H1 (cell line): ENCODE measurements around the gene CYB561D2. TPM values are rescaled to one million over a fixed set of nuclear protein-coding genes. Genes with fewer than 3 reads are reported as not detected.

Experiments
- CTCF ChIA-PET: fragments of 300-600 bp; sonication (Branson Sonifier 250); formaldehyde crosslinking; loops from one replicate; lab custom pipeline; 2021; ENCODE audit not compliant: partially characterized antibody; lab: Charles Lee
- POLR2A ChIA-PET: fragments of 300-600 bp; sonication (Branson Sonifier 250); formaldehyde crosslinking; loops from one replicate; lab custom pipeline; 2021; ENCODE audit warnings: inconsistent platforms; ENCODE audit not compliant: partially characterized antibody; lab: Charles Lee
- DNase-seq, 2 experiments: peaks; one replicate each; pipeline versions ENCODE4 v3.0.0 to v3.0.0-alpha.2; 2010 to 2022; ENCODE audit warnings: low spot score in 2 of 2, low read depth in 1 of 2, mixed read lengths in 1 of 2
- FAIRE-seq: peaks from 2 replicates; lab custom pipeline; 2011; peaks lifted over from hg19 to GRCh38; lab: Jason Lieb, UNC
- H2AFZ ChIP-seq: 2 replicates; pipeline ENCODE4 v1.8.1; 2012; ENCODE audit warnings: low read length, inconsistent platforms
- H2AK5ac ChIP-seq: 2 replicates; pipeline ENCODE4 v1.6.1; 2013; ENCODE audit warnings: low read depth, low read length
- H2BK120ac ChIP-seq: replicated peaks from 2 replicates; pipeline ENCODE3; 2013; ENCODE audit warnings: low read depth, low read length, inconsistent platforms
- H2BK12ac ChIP-seq: 2 replicates; pipeline ENCODE4 v1.6.1; 2013; ENCODE audit warnings: low read depth, low read length
- H2BK15ac ChIP-seq: 2 replicates; pipeline ENCODE4 v1.6.1; 2013; ENCODE audit warnings: low read length
- H2BK20ac ChIP-seq: 2 replicates; pipeline ENCODE4 v1.6.1; 2013; ENCODE audit warnings: low read length
- H2BK5ac ChIP-seq: 2 replicates; pipeline ENCODE4 v1.6.1; 2013; ENCODE audit warnings: low read depth, low read length
- H3K14ac ChIP-seq: 2 replicates; pipeline ENCODE4 v1.6.1; 2013; ENCODE audit warnings: inconsistent platforms; ENCODE audit not compliant: insufficient read length
- H3K18ac ChIP-seq: 2 replicates; pipeline ENCODE4 v1.6.1; 2013; ENCODE audit warnings: low read length; ENCODE audit errors: extremely low read depth
- H3K23ac ChIP-seq: 2 replicates; pipeline ENCODE4 v1.6.1; 2013; ENCODE audit warnings: inconsistent platforms; ENCODE audit not compliant: insufficient read length
- H3K23me2 ChIP-seq: 2 replicates; pipeline ENCODE4 v1.6.1; 2013; ENCODE audit warnings: low read depth, low read length
- H3K27ac ChIP-seq: 2 replicates; pipeline ENCODE4 v1.6.1; 2011; ENCODE audit warnings: low read depth, low read length, inconsistent platforms
- H3K27me3 ChIP-seq, 4 experiments: replicated peaks in 1 of 4; 1 replicate in 1 of 4; 2 replicates in 3 of 4; pipeline versions ENCODE4 v1.6.1 to v1.8.1; 2011 to 2013; ENCODE audit warnings: low read length in 3 of 4, mild to moderate bottlenecking in 3 of 4, inconsistent platforms in 2 of 4, mixed read lengths in 2 of 4, moderate library complexity in 1 of 4; ENCODE audit not compliant: control insufficient read depth in 3 of 4, insufficient read depth in 3 of 4; ENCODE audit errors: extremely low read depth in 1 of 4
- H3K36me3 ChIP-seq, 4 experiments: 2 replicates each; pipeline versions ENCODE4 v1.6.1 to v1.8.1; 2011 to 2013; ENCODE audit warnings: mild to moderate bottlenecking in 4 of 4, low read length in 3 of 4, moderate library complexity in 2 of 4, control low read depth in 1 of 4, inconsistent platforms in 1 of 4; ENCODE audit not compliant: insufficient read depth in 4 of 4, control insufficient read depth in 2 of 4
- H3K4ac ChIP-seq: replicated peaks from 2 replicates; pipeline ENCODE3; 2013; ENCODE audit warnings: low read length, low read depth, mixed read lengths, inconsistent platforms; ENCODE audit not compliant: insufficient read length
- H3K4me1 ChIP-seq, 4 experiments: replicated peaks in 1 of 4; 1 replicate in 1 of 4; 2 replicates in 3 of 4; pipeline versions ENCODE4 v1.6.1 to v1.8.1; 2011 to 2013; ENCODE audit warnings: low read length in 3 of 4, inconsistent platforms in 2 of 4, mixed read lengths in 1 of 4; ENCODE audit not compliant: insufficient read depth in 4 of 4, control insufficient read depth in 3 of 4
- H3K4me2 ChIP-seq, 2 experiments: 2 replicates each; pipeline versions ENCODE4 v1.6.1 to v1.8.1; 2011 to 2013; ENCODE audit warnings: low read depth in 2 of 2, low read length in 2 of 2, control low read depth in 1 of 2, inconsistent platforms in 1 of 2, mild to moderate bottlenecking in 1 of 2; ENCODE audit not compliant: insufficient read depth in 1 of 2
- H3K4me3 ChIP-seq, 4 experiments: fragments of 200-600, 300-600 bp in 1 of 4; sonication (generic), shearing (Covaris generic), sonication (Bioruptor Twin) in 1 of 4; 2 replicates each; pipeline versions ENCODE4 v1.5.1 to v1.8.1; 2011 to 2016; ENCODE audit warnings: low read length in 4 of 4, low read depth in 3 of 4, control low read depth in 2 of 4, inconsistent platforms in 2 of 4, mild to moderate bottlenecking in 2 of 4, mixed read lengths in 1 of 4, moderate library complexity in 1 of 4; ENCODE audit not compliant: insufficient read depth in 2 of 4; ENCODE audit errors: extremely low read depth in 1 of 4
- H3K56ac ChIP-seq: replicated peaks from 2 replicates; pipeline ENCODE3; 2013; ENCODE audit warnings: low read depth, mild to moderate bottlenecking, mixed read lengths, low read length, inconsistent platforms; ENCODE audit not compliant: insufficient read length
- H3K79me1 ChIP-seq: 2 replicates; pipeline ENCODE4 v1.6.1; 2013; ENCODE audit warnings: low read depth, low read length, control low read depth
- H3K79me2 ChIP-seq, 2 experiments: 2 replicates each; pipeline versions ENCODE4 v1.6.1 to v1.8.1; 2012 to 2013; ENCODE audit warnings: low read length in 2 of 2, mild to moderate bottlenecking in 2 of 2, inconsistent platforms in 1 of 2; ENCODE audit not compliant: insufficient read depth in 2 of 2, control insufficient read depth in 1 of 2
- H3K9ac ChIP-seq, 4 experiments: replicated peaks in 1 of 4; 1 replicate in 1 of 4; 2 replicates in 3 of 4; pipeline versions ENCODE4 v1.6.1 to v1.8.1; 2011 to 2013; ENCODE audit warnings: low read depth in 3 of 4, low read length in 3 of 4, control low read depth in 2 of 4, mild to moderate bottlenecking in 2 of 4, moderate library complexity in 2 of 4, inconsistent platforms in 1 of 4; ENCODE audit errors: extremely low read depth in 1 of 4
- H3K9me3 ChIP-seq, 2 experiments: 2 replicates each; pipeline versions ENCODE4 v1.6.1 to v1.8.1; 2012 to 2013; ENCODE audit warnings: mild to moderate bottlenecking in 2 of 2, moderate library complexity in 2 of 2, control low read depth in 1 of 2, inconsistent platforms in 1 of 2, low read depth in 1 of 2, low read length in 1 of 2, mixed read lengths in 1 of 2; ENCODE audit not compliant: insufficient read depth in 2 of 2
- H4K20me1 ChIP-seq, 2 experiments: replicated peaks in 1 of 2; 2 replicates each; pipeline versions ENCODE3 to v1.8.1; 2011 to 2013; ENCODE audit warnings: inconsistent platforms in 2 of 2, low read length in 2 of 2, mild to moderate bottlenecking in 1 of 2; ENCODE audit not compliant: insufficient read depth in 2 of 2, control insufficient read depth in 1 of 2
- H4K5ac ChIP-seq: 2 replicates; pipeline ENCODE4 v1.6.1; 2013; ENCODE audit warnings: low read length, low read depth, mixed read lengths, inconsistent platforms; ENCODE audit not compliant: insufficient read length
- H4K8ac ChIP-seq: 2 replicates; pipeline ENCODE4 v1.8.0; 2013; ENCODE audit warnings: mild to moderate bottlenecking, moderate library complexity, low read length, inconsistent platforms; ENCODE audit not compliant: insufficient read depth; ENCODE audit errors: extremely low read depth
- H4K91ac ChIP-seq: replicated peaks from 2 replicates; pipeline ENCODE3; 2013; ENCODE audit warnings: low read length, mixed read lengths, inconsistent platforms; ENCODE audit not compliant: insufficient read length
- CREB1 ChIP-seq: IDR thresholded peaks from 2 replicates; pipeline ENCODE4 v1.6.1; 2012; ENCODE audit warnings: inconsistent platforms
- CTBP2 ChIP-seq: IDR thresholded peaks from 2 replicates; pipeline ENCODE4 v1.7.0; 2011; ENCODE audit warnings: borderline replicate concordance, mild to moderate bottlenecking, moderate library complexity, mixed read lengths, low read length; ENCODE audit not compliant: insufficient read depth, insufficient read length
- CTCF ChIP-seq, 3 experiments: IDR thresholded peaks; 1 replicate in 2 of 3; 2 replicates in 1 of 3; pipeline versions ENCODE4 v1.5.1 to v1.6.1; 2011; ENCODE audit warnings: low read length in 3 of 3, mild to moderate bottlenecking in 3 of 3, inconsistent platforms in 2 of 3, low read depth in 1 of 3, moderate library complexity in 1 of 3; ENCODE audit not compliant: insufficient read depth in 1 of 3; ENCODE audit errors: control extremely low read depth in 1 of 3
- POLR2A ChIP-seq, 2 experiments: IDR thresholded peaks; 1 replicate in 1 of 2; 2 replicates in 1 of 2; pipeline ENCODE4 v1.6.1; 2011; ENCODE audit warnings: low read depth in 2 of 2, low read length in 2 of 2, mild to moderate bottlenecking in 2 of 2; ENCODE audit errors: control extremely low read depth in 1 of 2
- RXRA ChIP-seq: IDR thresholded peaks from 2 replicates; pipeline ENCODE4 v1.6.1; 2011; ENCODE audit warnings: low read depth, mild to moderate bottlenecking, low read length, moderate library complexity; ENCODE audit not compliant: insufficient read depth
- SP1 ChIP-seq: IDR thresholded peaks from 2 replicates; pipeline ENCODE4 v1.6.1; 2011; ENCODE audit warnings: low read depth, low read length
- SRF ChIP-seq: IDR thresholded peaks from 2 replicates; pipeline ENCODE4 v1.6.1; 2011; ENCODE audit warnings: mild to moderate bottlenecking, low read depth, low read length, moderate library complexity
- TEAD4 ChIP-seq: IDR thresholded peaks from 2 replicates; pipeline ENCODE4 v1.6.1; 2012; ENCODE audit warnings: low read depth, low read length, inconsistent platforms, mixed read lengths
- USF2 ChIP-seq: IDR thresholded peaks from 2 replicates; pipeline ENCODE4 v1.6.1; 2011; ENCODE audit warnings: low read length, improper control_type of control experiment
- WGBS, 2 experiments: shearing (Covaris generic) in 1 of 2; methylation state at CpG; one replicate each; pipeline versions ENCODE4 v1.1.6 to v1.1.7; 2013 to 2015; ENCODE audit warnings: low lambda C conversion rate in 2 of 2, mixed read lengths in 2 of 2, inconsistent platforms in 1 of 2, low coverage in 1 of 2, missing lambda C conversion rate in 1 of 2; ENCODE audit not compliant: insufficient replicate concordance in 2 of 2, insufficient coverage in 1 of 2, insufficient read length in 1 of 2; ENCODE audit errors: extremely low coverage in 1 of 2, missing lambda C conversion rate in 1 of 2; 5-methylcytosine and 5-hydroxymethylcytosine counted together
- polyA plus RNA-seq, 7 experiments: library from polyadenylated mRNA; depleted of rRNA in 3 of 7; stranded (reverse) in 5 of 7; unstranded in 2 of 7; fragments of >200 nt in 5 of 7; fragments of 200-250 nt in 2 of 7; gene quantifications; 1 replicate in 5 of 7; 2 replicates in 1 of 7; 4 replicates in 1 of 7; pipeline versions ENCODE4 v1.2.1 to v1.2.3, GENCODE V29; 2011 to 2013; ENCODE audit warnings: missing spikeins in 2 of 7, mixed read lengths in 2 of 7
- total RNA-seq: library from RNA; stranded (reverse); fragmentation: NEBNext Ultra II Directional; extraction: Animal tissue kit (Norgen Biotek cat#: 25700); gene quantifications from 2 replicates; pipeline ENCODE4 v1.2.1, GENCODE V29; 2021

Gene CYB561D2
- total and polyA plus RNA-seq, 2 of the 8 experiments (the other 6 are each of a cell fraction or from before 2014, with no cell fraction given): 9.8 to 34.0 TPM

- DNase-seq (no peak), FAIRE-seq (no peak)
- TF ChIP-seq CREB1 (no peak), CTBP2 (no peak), TEAD4 (no peak), USF2 (no peak), SRF (no peak), CTCF (IDR thresholded peaks at IDR 0.05; ENCODE audit: control extremely low read depth in 1 of 3, insufficient read depth in 1 of 3, low read depth in 1 of 3, low read length in 3 of 3) (no peak), RXRA (no peak), SP1 (no peak), POLR2A (IDR thresholded peaks at IDR 0.05; ENCODE audit: control extremely low read depth in 1 of 2, low read depth in 2 of 2, low read length in 2 of 2) (no peak)
- no peak overlapping the region for H3K23ac ChIP-seq
- H2AFZ ChIP-seq: no peak overlapping the region
- H2BK20ac ChIP-seq: no peak overlapping the region
- no peak overlapping the region for H3K14ac ChIP-seq
- peak overlapping the region in 3 of 4 experiments; percentile 26 to 58 (median 56); a peak in 6 of 8 replicates for H3K4me3 ChIP-seq
- H3K23me2 ChIP-seq: peaks cover 16% of the 10 kb centered on the region
- no peak overlapping the region for H3K27ac ChIP-seq
- H4K5ac ChIP-seq: no peak overlapping the region
- H3K56ac ChIP-seq: no peak overlapping the region
- H3K4me2 ChIP-seq: peak overlapping the region; percentile 61 to 96
- peaks cover 0 to 19% (median 14%) of the 10 kb centered on the region in 4 experiments; a peak in 6 of 7 replicates for H3K4me1 ChIP-seq
- no peak overlapping the region for H2BK120ac ChIP-seq
- H4K8ac ChIP-seq: no peak overlapping the region; the same call in 1 of the 2 replicates
- CTCF ChIA-PET: interaction anchor here (0.5 to 13.4 kb wide), 10 partner anchors 9 to 1040 kb away, joined by 3 to 136 read pairs (median 5); no protein-coding TSS in a partner anchor
- H3K79me1 ChIP-seq: no peaks in the 10 kb centered on the region
- H2AK5ac ChIP-seq: no peak overlapping the region; the same call in 1 of the 2 replicates
- H2BK12ac ChIP-seq: no peak overlapping the region
- no peak overlapping the region for H3K4ac ChIP-seq
- peaks cover 0 to 3% (median 0%) of the 10 kb centered on the region in 4 experiments; a peak in 2 of 8 replicates for H3K36me3 ChIP-seq
- no peak overlapping the region for H3K18ac ChIP-seq
- H4K91ac ChIP-seq: no peak overlapping the region
- H4K20me1 ChIP-seq: peaks cover 3% of the 10 kb centered on the region in 2 experiments
- H2BK5ac ChIP-seq: no peak overlapping the region
- H3K9ac ChIP-seq: no peak overlapping the region
- WGBS, 2 experiments: 50% methylated on average over 6 of the region's 8 CpGs; no CpG with 5 or more reads in 1 of the 2 experiments
- no peaks in the 10 kb centered on the region for H3K79me2 ChIP-seq
- peaks cover 15 to 49% (median 40%) of the 10 kb centered on the region in 4 experiments for H3K27me3 ChIP-seq
- POLR2A ChIA-PET: interaction anchor here (0.8 to 1.7 kb wide), 6 partner anchors 8 to 156 kb away, joined by 3 to 9 read pairs (median 3); no protein-coding TSS in a partner anchor
- no peak overlapping the region for H2BK15ac ChIP-seq
- no peaks in the 10 kb centered on the region for H3K9me3 ChIP-seq
Observed at GRCh38 chr3:50345008-50345407, 5.7 kb upstream of the CYB561D2 start.
